NCI-H1930 (cell line): ENCODE measurements around the gene PSMD13.
"Not testable (repeated sequence)": the region's sequence is repeated elsewhere in the genome, so short reads cannot be mapped to it uniquely, and the experiment has no call there.

ENCODE experiments used
- DNase-seq, 2 experiments: peaks; one replicate each; lab custom pipeline; 2025; lab: John Stamatoyannopoulos, UW

PSMD13 gene

GRCh38 chr11:250274-250673, 13.5 kb downstream of the PSMD13 start:
- DNase-seq = no peak

GRCh38 chr11:250740-251299, 14.0 kb downstream of the PSMD13 start:
- DNase-seq = peak in 1 of 2 experiments; percentile 55

GRCh38 chr11:251550-251949, 14.8 kb downstream of the PSMD13 start:
- DNase-seq = no peak

- no peak for DNase-seq
These were observed 15.9 kb downstream of the PSMD13 start for GRCh38 chr11:252666-253065.

GRCh38 chr11:253160-253885, 16.5 kb downstream of the PSMD13 start:
- no peak for DNase-seq

- DNase-seq = no peak
These were observed 17.1 kb downstream of the PSMD13 start for GRCh38 chr11:253886-254270.

- no peak for DNase-seq
These were observed 18.4 kb downstream of the PSMD13 start for GRCh38 chr11:255176-255575.

- DNase-seq = no peak
These were observed 19.0 kb downstream of the PSMD13 start for GRCh38 chr11:255816-256215.

GRCh38 chr11:256952-257737, 20.4 kb downstream of the PSMD13 start:
- no peak for DNase-seq

GRCh38 chr11:257766-258493, 21.2 kb downstream of the PSMD13 start:
- no peak for DNase-seq

- no peak for DNase-seq
These were observed 22.6 kb downstream of the PSMD13 start for GRCh38 chr11:259413-259812.

GRCh38 chr11:261624-262023, 24.8 kb downstream of the PSMD13 start:
- DNase-seq = no peak

- DNase-seq = no peak
These were observed 30.1 kb downstream of the PSMD13 start for GRCh38 chr11:266676-267439.

- DNase-seq = no peak
These were observed 30.8 kb downstream of the PSMD13 start for GRCh38 chr11:267491-267994.

- DNase-seq = not testable (repeated sequence)
These were observed 32.0 kb downstream of the PSMD13 start for GRCh38 chr11:268716-269145.

GRCh38 chr11:269146-269890, 32.5 kb downstream of the PSMD13 start:
- DNase-seq = no peak

- no peak for DNase-seq
These were observed 33.9 kb downstream of the PSMD13 start for GRCh38 chr11:270451-271318.

GRCh38 chr11:271319-271715, 34.5 kb downstream of the PSMD13 start:
- no peak for DNase-seq

GRCh38 chr11:272195-272930, 35.6 kb downstream of the PSMD13 start:
- DNase-seq = no peak
